ENCODE measurements around the gene CDC25B. TPM values are rescaled to one million over a fixed set of nuclear protein-coding genes. Genes with fewer than 3 reads are reported as not detected.

Gene CDC25B
- total and polyA plus RNA-seq, 2 of the 8 experiments (the other 6 are each of a cell fraction or from before 2014, with no cell fraction given) = 21.7 to 31.2 TPM

- TF ChIP-seq CTBP2 (IDR thresholded peaks at IDR 0.05; ENCODE audit: borderline replicate concordance, insufficient read depth, insufficient read length, low read length) (no peak), SP1 (IDR thresholded peaks at IDR 0.05; ENCODE audit: low read depth, low read length) (no peak), RBBP5 (IDR thresholded peaks at IDR 0.05; ENCODE audit: borderline replicate concordance, low read depth, low read length) (no peak), RNF2 (IDR thresholded peaks at IDR 0.05; ENCODE audit: borderline replicate concordance, low read depth, low read length, missing control alignments, poor library complexity, severe bottlenecking) (no peak), CREB1 (IDR thresholded peaks at IDR 0.05) (no peak), CHD1 (IDR thresholded peaks at IDR 0.05; ENCODE audit: low read depth, low read length) (no peak), SP2 (IDR thresholded peaks at IDR 0.05; ENCODE audit: low read length) (no peak)
Measured at GRCh38 chr20:3819411-3820047, 23.4 kb downstream of the CDC25B start (continued).

All from H1 (cell line).